ENCODE measurements around the gene SLC35D1.

GRCh38 chr1:67004176-67004575, 49.8 kb downstream of the SLC35D1 start:
- TF ChIP-seq POLR2AphosphoS5 (IDR thresholded peaks at IDR 0.05; ENCODE audit: low read depth, low read length): no peak
- TF ChIP-seq SIN3A (IDR thresholded peaks at IDR 0.05; ENCODE audit: borderline replicate concordance, insufficient read depth, low read depth, low read length): no peak
- no peak for TF ChIP-seq TCF7L2 (IDR thresholded peaks at IDR 0.05; ENCODE audit: low read depth, low read length)

Data from Panc1 (cell line).